ENCODE results near the gene ZCCHC8.

DNA sequence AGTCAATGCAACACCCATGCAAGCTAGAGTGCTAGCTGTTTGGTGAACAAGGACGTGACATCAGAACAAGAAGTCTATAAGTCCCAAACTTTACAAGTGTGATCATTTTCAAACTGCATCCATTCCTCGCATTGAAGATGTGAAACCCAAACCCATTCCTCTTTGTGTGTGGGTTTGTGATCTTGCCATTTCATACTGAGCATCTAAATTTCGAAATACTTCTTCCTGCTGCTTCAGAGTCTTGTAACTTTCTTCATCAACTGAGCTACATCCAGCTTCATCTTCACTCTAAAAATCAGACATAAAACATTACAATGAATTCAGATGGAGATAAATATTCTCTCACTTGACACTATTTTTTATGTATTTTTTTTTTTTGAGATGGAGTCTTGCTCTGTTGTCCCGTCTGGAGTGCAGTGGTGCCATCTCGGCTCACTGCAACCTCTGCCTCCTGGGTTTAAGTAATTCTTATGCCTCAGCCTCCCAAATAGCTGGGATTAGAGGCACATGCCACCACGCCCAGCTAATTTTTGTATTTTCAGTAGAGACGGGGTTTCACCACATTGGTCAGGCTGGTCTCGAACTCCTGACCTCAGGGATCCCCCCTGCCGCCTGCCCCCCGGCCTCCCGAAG, 4.8 kb upstream of the ZCCHC8 start:
- TF ChIP-seq CTCF (conservative IDR thresholded peaks at IDR 0.05 in 1 of 2, IDR thresholded peaks at IDR 0.05 in 1 of 2; ENCODE audit: low read depth in 1 of 2, low read length in 2 of 2) (no peak), EZH2 (IDR thresholded peaks at IDR 0.05; ENCODE audit: low read length, missing control alignments) (no peak)

Data from fibroblast of lung (primary cell).